GM18909 (cell line): ENCODE results near the gene CDC25C.

Experiments used
- ATAC-seq: cut with Tn5 transposase; IDR thresholded peaks from one replicate; pipeline ENCODE4 v1.9.1; 2021; ENCODE audit warnings: mild to moderate bottlenecking; ENCODE audit not compliant: unreplicated experiment, poor library complexity

Gene CDC25C

GRCh38 chr5:138331449-138332368, at the start of gene CDC25C:
Gene CDC25C, minus strand, starts transcription at chr5:138331804. Its CDS starts 624 bp downstream, at chr5:138331180.
- ATAC-seq: peak; percentile 99

GRCh38 chr5:138372653-138373052, 41.0 kb upstream of the CDC25C start:
- no peak for ATAC-seq

GRCh38 chr5:138372225-138372624, 40.6 kb upstream of the CDC25C start:
- ATAC-seq: peak; percentile 41

GRCh38 chr5:138371454-138371853, 39.9 kb upstream of the CDC25C start:
- no peak for ATAC-seq

- ATAC-seq: no peak
Observed at GRCh38 chr5:138370537-138370936, 38.9 kb upstream of the CDC25C start.

- no peak for ATAC-seq
Observed at GRCh38 chr5:138369706-138370105, 38.1 kb upstream of the CDC25C start.

GRCh38 chr5:138369261-138369660, 37.7 kb upstream of the CDC25C start:
- no peak for ATAC-seq

- ATAC-seq: no peak
Observed at GRCh38 chr5:138366632-138367382, 35.2 kb upstream of the CDC25C start.

GRCh38 chr5:138364576-138364975, 33.0 kb upstream of the CDC25C start:
- ATAC-seq: no peak

- ATAC-seq: no peak
Observed at GRCh38 chr5:138360941-138361452, 29.4 kb upstream of the CDC25C start.

GRCh38 chr5:138359621-138360020, 28.0 kb upstream of the CDC25C start:
- no peak for ATAC-seq

- peak; percentile 39 for ATAC-seq
Observed at GRCh38 chr5:138354926-138355378, 23.3 kb upstream of the CDC25C start.

GRCh38 chr5:138354387-138354786, 22.8 kb upstream of the CDC25C start:
- no peak for ATAC-seq

- ATAC-seq: no peak
Observed at GRCh38 chr5:138353560-138354080, 22.0 kb upstream of the CDC25C start.

- ATAC-seq: peak; percentile 47
Observed at GRCh38 chr5:138352722-138353559, 21.3 kb upstream of the CDC25C start.

GRCh38 chr5:138352071-138352721, 20.6 kb upstream of the CDC25C start, which contains the start of gene KDM3B:
Gene KDM3B, plus strand, starts transcription at chr5:138352685. Its CDS starts 111 bp downstream, at chr5:138352796.
- ATAC-seq: peak; percentile 67

- no peak for ATAC-seq
Observed at GRCh38 chr5:138351517-138351916, 19.9 kb upstream of the CDC25C start.

GRCh38 chr5:138351056-138351455, 19.5 kb upstream of the CDC25C start:
- ATAC-seq: no peak

GRCh38 chr5:138350563-138350890, 18.9 kb upstream of the CDC25C start:
- ATAC-seq: no peak
